Adipocyte (in vitro differentiated cells): Measurements from ENCODE around the gene THEMIS2.

Experiments used
- DNase-seq: peaks from one replicate; pipeline ENCODE4 v3.0.0-alpha.2; 2015; ENCODE audit warnings: low read depth
- H3K27me3 ChIP-seq: replicated peaks from 2 replicates; pipeline ENCODE4 v1.7.0; 2013; ENCODE audit warnings: mild to moderate bottlenecking, low read length, moderate library complexity; ENCODE audit not compliant: control insufficient read depth, insufficient read depth
- H3K36me3 ChIP-seq: 2 replicates; pipeline ENCODE4 v1.7.0; 2013; ENCODE audit warnings: low read length, mild to moderate bottlenecking, moderate library complexity; ENCODE audit not compliant: control insufficient read depth, insufficient read depth, severe bottlenecking
- H3K4me1 ChIP-seq: 2 replicates; pipeline ENCODE4 v1.7.0; 2013; ENCODE audit warnings: mild to moderate bottlenecking, low read length, moderate library complexity; ENCODE audit not compliant: control insufficient read depth, insufficient read depth
- H3K4me3 ChIP-seq: 2 replicates; pipeline ENCODE4 v1.7.0; 2013; ENCODE audit warnings: mild to moderate bottlenecking, low read length, moderate library complexity
- H3K9ac ChIP-seq: 2 replicates; pipeline ENCODE4 v1.7.0; 2013; ENCODE audit warnings: mild to moderate bottlenecking, low read length, moderate library complexity
- H3K9me3 ChIP-seq: 2 replicates; pipeline ENCODE4 v1.7.0; 2013; ENCODE audit warnings: mild to moderate bottlenecking, low read length, moderate library complexity; ENCODE audit not compliant: control insufficient read depth

Gene THEMIS2

GRCh38 chr1:27878039-27878438, 5.7 kb downstream of the THEMIS2 start:
- Histone ChIP-seq H3K36me3 (peaks cover 14% of the 10 kb centered on the region), H3K9ac (no peak overlapping the region), H3K4me3 (no peak overlapping the region), H3K27me3 (no peaks in the 10 kb centered on the region), H3K4me1 (peaks cover 7% of the 10 kb centered on the region), H3K9me3 (no peaks in the 10 kb centered on the region)
- no peak for DNase-seq

GRCh38 chr1:27878787-27879335, 6.5 kb downstream of the THEMIS2 start:
- H3K9me3 ChIP-seq = no peaks in the 10 kb centered on the region
- H3K27me3 ChIP-seq = no peaks in the 10 kb centered on the region
- H3K36me3 ChIP-seq = peaks cover 22% of the 10 kb centered on the region
- H3K9ac ChIP-seq = no peak overlapping the region
- no peak for DNase-seq
- H3K4me3 ChIP-seq = no peak overlapping the region
- H3K4me1 ChIP-seq = peaks cover 4% of the 10 kb centered on the region

- no peaks in the 10 kb centered on the region for H3K9me3 ChIP-seq
- H3K9ac ChIP-seq = no peak overlapping the region
- peaks cover 26% of the 10 kb centered on the region for H3K36me3 ChIP-seq
- peaks cover 4% of the 10 kb centered on the region for H3K4me1 ChIP-seq
- H3K27me3 ChIP-seq = no peaks in the 10 kb centered on the region
- no peak for DNase-seq
- no peak overlapping the region for H3K4me3 ChIP-seq
These were observed 7.2 kb downstream of the THEMIS2 start for GRCh38 chr1:27879374-27880082.

- no peak overlapping the region for H3K4me3 ChIP-seq
- no peak overlapping the region for H3K9ac ChIP-seq
- no peaks in the 10 kb centered on the region for H3K4me1 ChIP-seq
- H3K27me3 ChIP-seq = no peaks in the 10 kb centered on the region
- no peak for DNase-seq
- peaks cover 43% of the 10 kb centered on the region for H3K36me3 ChIP-seq
- H3K9me3 ChIP-seq = no peaks in the 10 kb centered on the region
These were observed 10.2 kb downstream of the THEMIS2 start for GRCh38 chr1:27882543-27882903.

- no peaks in the 10 kb centered on the region for H3K4me1 ChIP-seq
- H3K36me3 ChIP-seq = peaks cover 43% of the 10 kb centered on the region
- H3K4me3 ChIP-seq = no peak overlapping the region
- DNase-seq = no peak
- H3K9ac ChIP-seq = no peak overlapping the region
- no peaks in the 10 kb centered on the region for H3K9me3 ChIP-seq
- no peaks in the 10 kb centered on the region for H3K27me3 ChIP-seq
These were observed 11.2 kb downstream of the THEMIS2 start for GRCh38 chr1:27883536-27883935.

GRCh38 chr1:27884006-27884954, 11.9 kb downstream of the THEMIS2 start:
- DNase-seq = no peak
- Histone ChIP-seq H3K36me3 (peaks cover 44% of the 10 kb centered on the region), H3K27me3 (no peaks in the 10 kb centered on the region), H3K4me1 (no peaks in the 10 kb centered on the region), H3K9me3 (no peaks in the 10 kb centered on the region), H3K9ac (no peak overlapping the region), H3K4me3 (no peak overlapping the region)

- Histone ChIP-seq H3K4me3 (no peak overlapping the region), H3K4me1 (no peaks in the 10 kb centered on the region), H3K36me3 (peaks cover 47% of the 10 kb centered on the region), H3K9ac (no peak overlapping the region), H3K27me3 (no peaks in the 10 kb centered on the region), H3K9me3 (no peaks in the 10 kb centered on the region)
- DNase-seq = no peak
These were observed 12.8 kb downstream of the THEMIS2 start for GRCh38 chr1:27885114-27885528.

- Histone ChIP-seq H3K36me3 (peaks cover 47% of the 10 kb centered on the region), H3K9ac (no peak overlapping the region), H3K4me1 (peaks cover 3% of the 10 kb centered on the region), H3K4me3 (no peak overlapping the region), H3K27me3 (no peaks in the 10 kb centered on the region), H3K9me3 (no peaks in the 10 kb centered on the region)
- no peak for DNase-seq
These were observed 13.4 kb downstream of the THEMIS2 start for GRCh38 chr1:27885621-27886352.

- Histone ChIP-seq H3K36me3 (peaks cover 52% of the 10 kb centered on the region), H3K4me3 (no peak overlapping the region), H3K27me3 (no peaks in the 10 kb centered on the region), H3K4me1 (peaks cover 3% of the 10 kb centered on the region), H3K9me3 (no peaks in the 10 kb centered on the region), H3K9ac (no peak overlapping the region)
- DNase-seq = no peak
These were observed 14.0 kb downstream of the THEMIS2 start for GRCh38 chr1:27886353-27886679.

GRCh38 chr1:27886744-27887143, 14.4 kb downstream of the THEMIS2 start:
- Histone ChIP-seq H3K27me3 (no peaks in the 10 kb centered on the region), H3K9me3 (no peaks in the 10 kb centered on the region), H3K4me3 (no peak overlapping the region), H3K9ac (no peak overlapping the region), H3K36me3 (peaks cover 57% of the 10 kb centered on the region), H3K4me1 (peaks cover 3% of the 10 kb centered on the region)
- no peak for DNase-seq
